H1 (cell line): Measurements from ENCODE around the gene TMEM151A.

Experiments
- CTCF ChIP-seq, 3 experiments: IDR thresholded peaks; 1 replicate in 2 of 3; 2 replicates in 1 of 3; pipeline versions ENCODE4 v1.5.1 to v1.6.1; 2011; ENCODE audit warnings: low read length in 3 of 3, mild to moderate bottlenecking in 3 of 3, inconsistent platforms in 2 of 3, low read depth in 1 of 3, moderate library complexity in 1 of 3; ENCODE audit not compliant: insufficient read depth in 1 of 3; ENCODE audit errors: control extremely low read depth in 1 of 3
- HDAC2 ChIP-seq, 2 experiments: fragments of 300-600 bp in 1 of 2; sonication (generic) in 1 of 2; IDR thresholded peaks; 2 replicates each; pipeline ENCODE4 v1.6.1; 2011 to 2012; ENCODE audit warnings: low read depth in 2 of 2, low read length in 2 of 2, mild to moderate bottlenecking in 2 of 2, moderate library complexity in 2 of 2, borderline replicate concordance in 1 of 2, inconsistent platforms in 1 of 2
- MAFK ChIP-seq: IDR thresholded peaks from 2 replicates; pipeline ENCODE4 v1.6.1; 2012; ENCODE audit warnings: low read depth, mild to moderate bottlenecking, improper control_type of control experiment, low read length
- TAF1 ChIP-seq: IDR thresholded peaks from 2 replicates; pipeline ENCODE4 v1.6.1; 2011; ENCODE audit warnings: mild to moderate bottlenecking, low read depth, low read length

GRCh38 chr11:66317723-66318599, 26.3 kb downstream of the TMEM151A start:
- TF ChIP-seq CTCF (IDR thresholded peaks at IDR 0.05; ENCODE audit: control extremely low read depth in 1 of 3, insufficient read depth in 1 of 3, low read depth in 1 of 3, low read length in 3 of 3) = no peak
- no peak for TF ChIP-seq MAFK
- 0 out of 2 replicates have a peak, but pooled peaks have one; percentile 19 for TF ChIP-seq TAF1
- TF ChIP-seq HDAC2 (IDR thresholded peaks at IDR 0.05; ENCODE audit: borderline replicate concordance in 1 of 2, low read depth in 2 of 2, low read length in 2 of 2) = no peak
